Iris pigment epithelial cell (primary cell): ENCODE data around the gene PPP1R3G.
A peak's percentile ranks its signal among the peaks of the same experiment; 100 is the strongest.

Experiments
- DNase-seq: peaks from one replicate; pipeline ENCODE4 v3.0.0-alpha.2; 2011; ENCODE audit warnings: low read depth

Gene PPP1R3G

GRCh38 chr6:5072440-5072839 lies 12.7 kb upstream of the PPP1R3G start:
- DNase-seq, result no peak

GRCh38 chr6:5073992-5074391 lies 11.1 kb upstream of the PPP1R3G start:
- DNase-seq, result no peak

- no peak for DNase-seq
Observed at GRCh38 chr6:5076931-5077330, 8.2 kb upstream of the PPP1R3G start.

- peak; percentile 41 for DNase-seq
Observed at GRCh38 chr6:5078121-5078669, 6.9 kb upstream of the PPP1R3G start.

- DNase-seq, result no peak
Observed at GRCh38 chr6:5079692-5080091, 5.4 kb upstream of the PPP1R3G start.

- no peak for DNase-seq
Observed at GRCh38 chr6:5080574-5080973, 4.6 kb upstream of the PPP1R3G start.

- DNase-seq, result no peak
Observed at GRCh38 chr6:5081182-5081581, 4.0 kb upstream of the PPP1R3G start.

GRCh38 chr6:5081955-5082354 lies 3.2 kb upstream of the PPP1R3G start:
- peak; percentile 9 for DNase-seq

- peak; percentile 69 for DNase-seq
Observed at GRCh38 chr6:5082487-5083306, 2.4 kb upstream of the PPP1R3G start.

GRCh38 chr6:5083307-5083583 lies 1.9 kb upstream of the PPP1R3G start:
- DNase-seq, result no peak

GRCh38 chr6:5083813-5084359 lies 1.3 kb upstream of the PPP1R3G start:
- DNase-seq, result no peak

- DNase-seq, result no peak
Observed at GRCh38 chr6:5084360-5084780, 771 bp upstream of the PPP1R3G start.

GRCh38 chr6:5085648-5086293 lies 630 bp downstream of the PPP1R3G start:
- DNase-seq, result peak; percentile 53

GRCh38 chr6:5086294-5086890 lies 1.3 kb downstream of the PPP1R3G start:
- no peak for DNase-seq

- DNase-seq, result no peak
Observed at GRCh38 chr6:5087389-5087788, 2.2 kb downstream of the PPP1R3G start.

GRCh38 chr6:5088780-5089179 lies 3.6 kb downstream of the PPP1R3G start:
- no peak for DNase-seq

- no peak for DNase-seq
Observed at GRCh38 chr6:5089481-5090438, 4.6 kb downstream of the PPP1R3G start.

- DNase-seq, result no peak
Observed at GRCh38 chr6:5090603-5091002, 5.5 kb downstream of the PPP1R3G start.

- no peak for DNase-seq
Observed at GRCh38 chr6:5091210-5092069, 6.3 kb downstream of the PPP1R3G start.

- DNase-seq, result no peak
Observed at GRCh38 chr6:5093231-5094015, 8.3 kb downstream of the PPP1R3G start.
